Measurements from ENCODE around the gene ROR2. TPM values are rescaled to one million over a fixed set of nuclear protein-coding genes. Genes with fewer than 3 reads are reported as not detected.

Gene ROR2
- total RNA-seq, 2 donors from 2014 or later, result 0.07 to 0.10 TPM

DNA sequence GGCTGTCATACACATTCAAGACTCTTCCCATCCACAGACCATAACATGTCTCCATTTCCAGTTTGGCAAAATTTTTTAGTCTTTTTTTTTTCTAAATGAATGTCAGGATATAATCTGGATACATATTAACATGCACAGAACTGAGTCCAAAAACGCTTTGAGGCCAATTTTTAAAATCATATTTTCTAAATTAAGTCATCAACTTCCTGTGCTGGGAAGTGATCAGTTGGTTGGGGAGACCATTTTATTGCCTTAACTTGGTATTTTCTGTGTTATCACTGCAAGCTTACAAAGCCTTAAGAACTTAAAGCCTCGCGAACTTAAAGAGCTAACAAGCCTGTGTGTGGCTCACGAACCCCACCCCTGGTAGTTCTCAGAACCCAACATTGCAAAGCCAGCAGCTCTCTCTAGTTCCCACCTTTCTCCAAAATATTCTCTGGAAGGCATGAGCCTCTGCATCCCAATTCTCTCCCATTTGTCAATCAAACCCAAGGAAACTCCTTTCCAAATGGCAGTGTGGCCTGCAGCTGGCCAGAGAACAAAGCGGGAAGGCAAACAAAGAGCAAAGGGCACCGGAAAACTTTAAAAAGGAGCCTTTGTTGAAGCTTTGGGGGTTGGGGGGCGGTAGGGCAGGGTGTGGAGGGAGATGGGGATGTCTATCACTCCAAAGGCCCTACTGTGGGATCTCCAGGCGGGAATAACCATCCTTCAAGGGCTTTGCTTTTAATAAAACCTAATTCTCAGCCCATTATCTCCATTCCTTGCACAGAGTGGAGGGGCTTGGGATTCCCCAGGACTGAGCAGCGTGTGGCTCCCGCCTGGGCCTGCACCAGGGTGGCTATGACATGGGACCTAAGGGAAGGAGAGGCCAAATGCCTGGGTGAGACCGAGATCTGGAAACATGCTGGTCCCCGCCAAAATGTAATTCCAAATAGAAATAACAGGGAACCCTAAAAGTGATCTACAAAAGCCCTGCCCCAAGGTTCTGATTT lies 65.0 kb downstream of the ROR2 start:
- Mint-ChIP-seq H3K27ac (no peak overlapping the region), H3K27me3 (ENCODE audit: low read depth) (peaks cover 22% of the 10 kb centered on the region), H3K4me3 (no peak overlapping the region), H3K9me3 (no peaks in the 10 kb centered on the region), H3K36me3 (ENCODE audit: insufficient read depth in 2 of 2) (no peaks in the 10 kb centered on the region), H3K4me1 (ENCODE audit: low read depth) (no peaks in the 10 kb centered on the region)
- DNase-seq (no peak), ATAC-seq (replicated peaks in 1 of 2) (no peak)

DNA sequence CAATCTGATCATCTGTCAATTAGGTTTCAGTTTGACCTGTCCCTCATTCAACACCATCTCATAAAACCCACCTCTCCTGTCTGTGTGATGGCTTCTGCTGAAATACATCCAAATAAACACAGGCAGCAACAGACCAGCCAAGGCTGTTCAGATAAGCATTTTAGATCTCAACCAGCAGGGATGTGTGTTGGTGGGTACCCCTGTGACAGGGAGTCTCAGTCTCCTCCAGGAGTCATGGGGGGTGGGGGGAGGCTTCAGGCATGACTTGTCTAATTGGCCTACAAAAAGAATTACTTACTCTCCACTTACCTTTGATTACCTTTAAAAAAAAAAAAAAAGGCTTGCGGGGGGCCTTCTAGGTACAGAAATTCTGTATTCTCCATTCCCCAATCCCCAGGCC lies 65.9 kb downstream of the ROR2 start:
- H3K9me3 Mint-ChIP-seq, result no peaks in the 10 kb centered on the region
- no peaks in the 10 kb centered on the region for H3K36me3 Mint-ChIP-seq (ENCODE audit: insufficient read depth in 2 of 2)
- no peak overlapping the region for H3K27ac Mint-ChIP-seq
- no peaks in the 10 kb centered on the region for H3K4me1 Mint-ChIP-seq (ENCODE audit: low read depth)
- ATAC-seq (replicated peaks in 1 of 2), result no peak
- H3K4me3 Mint-ChIP-seq, result no peak overlapping the region
- DNase-seq, result no peak
- H3K27me3 Mint-ChIP-seq (ENCODE audit: low read depth), result peaks cover 22% of the 10 kb centered on the region

DNA sequence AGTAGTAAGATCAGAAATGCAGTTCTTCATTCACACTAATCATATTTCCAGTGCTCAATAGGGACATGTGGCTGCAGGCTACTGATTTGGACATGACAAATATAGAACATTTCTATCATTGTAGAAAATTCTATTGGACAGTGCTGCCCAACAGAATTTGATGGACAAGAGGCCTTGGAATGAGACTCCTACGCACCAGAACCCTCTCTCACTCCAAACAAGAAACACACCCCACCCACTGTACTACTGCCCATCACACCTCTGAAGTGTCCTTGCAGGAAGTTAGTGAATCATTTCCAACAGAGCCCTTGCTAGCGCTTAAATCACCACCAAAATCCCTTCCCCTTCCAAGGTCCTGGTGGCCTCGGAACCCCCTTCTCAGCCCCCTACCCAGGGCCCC lies 66.5 kb downstream of the ROR2 start:
- Mint-ChIP-seq H3K4me1 (ENCODE audit: low read depth) (no peaks in the 10 kb centered on the region), H3K27me3 (ENCODE audit: low read depth) (peaks cover 16% of the 10 kb centered on the region), H3K36me3 (ENCODE audit: insufficient read depth in 2 of 2) (no peaks in the 10 kb centered on the region), H3K4me3 (no peak overlapping the region), H3K9me3 (no peaks in the 10 kb centered on the region), H3K27ac (no peak overlapping the region)
- ATAC-seq (replicated peaks in 1 of 2), result no peak
- no peak for DNase-seq

DNA sequence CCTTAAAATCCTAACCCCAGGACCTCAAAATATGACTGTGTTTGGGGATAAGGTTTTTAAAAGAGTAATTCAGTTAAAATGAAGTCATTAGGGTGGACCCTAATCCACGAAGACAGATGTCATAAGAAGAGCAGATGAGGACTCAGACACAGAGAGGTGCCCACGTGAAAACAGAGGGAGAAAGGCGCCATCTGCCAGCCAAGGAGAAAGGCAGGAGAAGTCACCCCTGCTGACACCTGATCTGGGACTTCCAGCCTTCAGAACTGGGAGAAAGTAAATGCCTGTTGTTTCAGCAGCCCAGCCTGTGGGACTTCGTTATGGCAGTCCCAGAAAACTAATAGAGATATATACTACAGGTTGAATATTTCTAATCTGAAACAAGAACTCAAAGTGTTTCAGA lies 67.4 kb downstream of the ROR2 start:
- H3K9me3 Mint-ChIP-seq, result no peaks in the 10 kb centered on the region
- no peak overlapping the region for H3K4me3 Mint-ChIP-seq
- no peak for DNase-seq
- H3K36me3 Mint-ChIP-seq (ENCODE audit: insufficient read depth in 2 of 2), result no peaks in the 10 kb centered on the region
- no peak overlapping the region for H3K27ac Mint-ChIP-seq
- peaks cover 8% of the 10 kb centered on the region for H3K27me3 Mint-ChIP-seq (ENCODE audit: low read depth)
- no peak for ATAC-seq (replicated peaks in 1 of 2)
- H3K4me1 Mint-ChIP-seq (ENCODE audit: low read depth), result no peaks in the 10 kb centered on the region

DNA sequence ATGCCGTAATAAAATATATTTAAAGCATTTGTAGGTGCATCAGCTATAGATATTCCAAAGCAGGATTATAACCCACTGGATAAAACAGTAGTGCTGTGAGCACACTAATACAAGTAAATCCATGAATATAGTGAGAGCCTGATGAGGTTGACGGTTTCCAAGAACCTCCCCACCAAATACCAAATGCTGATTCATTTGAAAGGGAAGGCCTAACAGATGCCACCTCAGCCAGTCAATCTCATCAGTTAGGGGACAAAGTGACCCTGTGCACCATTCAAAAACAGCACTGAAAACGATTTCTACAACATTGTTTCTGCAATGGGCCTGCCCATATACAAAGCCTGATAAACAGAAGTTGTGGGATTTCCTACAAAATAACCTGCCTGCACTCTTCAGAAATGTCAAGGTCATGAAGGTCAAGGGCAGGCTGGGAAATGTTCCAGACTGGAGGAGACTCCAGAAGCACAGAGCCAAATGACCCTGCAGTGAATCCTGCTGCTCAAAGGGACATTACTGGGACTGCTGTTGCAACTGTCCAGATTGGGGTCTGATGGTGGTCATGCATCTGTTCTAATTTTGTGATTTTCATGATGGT lies 69.6 kb downstream of the ROR2 start:
- no peaks in the 10 kb centered on the region for H3K4me1 Mint-ChIP-seq (ENCODE audit: low read depth)
- H3K36me3 Mint-ChIP-seq (ENCODE audit: insufficient read depth in 2 of 2), result no peaks in the 10 kb centered on the region
- DNase-seq (no peak), ATAC-seq (replicated peaks in 1 of 2) (no peak)
- H3K4me3 Mint-ChIP-seq, result no peak overlapping the region
- H3K27me3 Mint-ChIP-seq (ENCODE audit: low read depth), result peaks cover 8% of the 10 kb centered on the region
- H3K9me3 Mint-ChIP-seq, result no peaks in the 10 kb centered on the region
- H3K27ac Mint-ChIP-seq, result no peak overlapping the region

DNA sequence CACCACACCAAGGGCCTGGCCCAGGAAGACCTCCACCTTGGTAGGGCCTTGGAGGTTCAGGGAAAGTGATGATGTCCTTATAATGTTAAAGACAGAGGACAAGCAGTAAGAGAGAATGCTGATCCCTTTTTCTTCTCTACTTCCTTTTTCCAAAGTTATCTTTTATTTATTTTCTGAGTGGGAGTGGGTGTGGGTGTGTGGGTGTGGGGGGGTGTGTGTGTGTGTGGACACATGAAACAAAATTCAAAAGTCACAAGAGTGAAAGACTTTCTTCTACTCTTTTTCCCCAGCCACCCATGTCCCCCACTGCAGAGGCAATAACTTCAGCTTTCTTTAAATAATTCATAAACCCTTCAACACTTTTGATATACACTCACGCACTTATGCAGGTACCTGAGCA lies 70.8 kb downstream of the ROR2 start:
- H3K9me3 Mint-ChIP-seq, result no peaks in the 10 kb centered on the region
- no peaks in the 10 kb centered on the region for H3K4me1 Mint-ChIP-seq (ENCODE audit: low read depth)
- DNase-seq (no peak), ATAC-seq (replicated peaks in 1 of 2) (no peak)
- no peak overlapping the region for H3K27ac Mint-ChIP-seq
- H3K27me3 Mint-ChIP-seq (ENCODE audit: low read depth), result peaks cover 8% of the 10 kb centered on the region
- H3K36me3 Mint-ChIP-seq (ENCODE audit: insufficient read depth in 2 of 2), result no peaks in the 10 kb centered on the region
- H3K4me3 Mint-ChIP-seq, result no peak overlapping the region

DNA sequence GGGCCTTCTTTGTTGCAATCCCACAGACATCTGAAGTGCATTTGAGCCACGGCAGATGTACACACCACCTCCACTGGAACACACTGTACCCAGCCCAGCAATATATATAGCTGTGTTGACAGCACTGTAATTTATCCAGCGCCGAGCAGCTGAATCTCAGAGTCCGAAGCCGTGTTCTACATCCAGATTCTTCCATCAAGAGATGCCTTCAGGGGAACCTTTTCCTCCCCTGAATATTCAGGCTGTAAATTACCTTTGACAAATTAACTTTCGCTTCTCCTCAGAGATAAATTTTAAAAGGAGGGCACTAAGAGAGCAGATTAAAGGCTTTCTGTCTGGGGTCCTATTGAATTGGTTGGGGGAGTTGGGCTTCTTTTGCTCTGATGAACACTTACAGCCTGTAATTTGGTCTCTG lies 76.4 kb downstream of the ROR2 start:
- no peak for DNase-seq
- Mint-ChIP-seq H3K36me3 (ENCODE audit: insufficient read depth in 2 of 2) (no peaks in the 10 kb centered on the region), H3K4me1 (ENCODE audit: low read depth) (no peaks in the 10 kb centered on the region), H3K4me3 (no peak overlapping the region), H3K27ac (no peak overlapping the region), H3K9me3 (no peaks in the 10 kb centered on the region), H3K27me3 (ENCODE audit: low read depth) (no peaks in the 10 kb centered on the region)
- no peak for ATAC-seq (replicated peaks in 1 of 2)

DNA sequence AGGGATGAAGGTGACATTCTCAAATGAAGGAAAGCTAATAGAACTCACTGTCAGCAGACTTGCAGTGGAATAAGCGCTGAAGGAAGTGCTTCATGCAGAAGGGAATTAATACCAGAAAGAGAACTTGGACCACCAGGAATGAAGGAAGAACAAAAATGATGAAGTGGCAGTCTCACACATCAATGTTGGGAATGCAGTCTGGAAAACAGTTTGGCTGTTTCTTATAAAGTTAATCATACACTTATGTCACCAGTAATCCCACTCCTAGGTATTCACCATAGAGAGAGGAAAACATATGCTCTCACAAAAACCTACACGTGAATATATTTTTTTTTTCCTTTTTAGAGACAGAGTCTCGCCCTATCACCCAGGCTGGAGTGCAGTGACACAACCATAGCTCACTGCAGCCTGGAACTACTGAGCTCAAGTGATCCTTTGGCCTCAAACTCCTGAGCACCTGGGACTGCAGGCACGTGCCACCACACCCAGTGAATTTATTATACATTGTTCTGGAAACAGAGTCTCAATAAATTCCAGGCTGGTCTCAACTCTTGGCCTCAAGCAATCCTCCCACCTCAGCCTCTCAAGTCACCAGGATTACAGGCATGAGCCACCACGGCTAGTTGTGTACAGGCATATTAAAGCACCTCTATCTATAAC lies 81.2 kb downstream of the ROR2 start:
- ATAC-seq (replicated peaks in 1 of 2), result no peak
- Mint-ChIP-seq H3K27me3 (ENCODE audit: low read depth) (peaks cover 4% of the 10 kb centered on the region), H3K27ac (no peak overlapping the region), H3K36me3 (ENCODE audit: insufficient read depth in 2 of 2) (peaks cover 0 to 2% of the 10 kb centered on the region in 2 donors), H3K4me1 (ENCODE audit: low read depth) (no peaks in the 10 kb centered on the region), H3K4me3 (no peak overlapping the region), H3K9me3 (no peaks in the 10 kb centered on the region)
- DNase-seq, result no peak

DNA sequence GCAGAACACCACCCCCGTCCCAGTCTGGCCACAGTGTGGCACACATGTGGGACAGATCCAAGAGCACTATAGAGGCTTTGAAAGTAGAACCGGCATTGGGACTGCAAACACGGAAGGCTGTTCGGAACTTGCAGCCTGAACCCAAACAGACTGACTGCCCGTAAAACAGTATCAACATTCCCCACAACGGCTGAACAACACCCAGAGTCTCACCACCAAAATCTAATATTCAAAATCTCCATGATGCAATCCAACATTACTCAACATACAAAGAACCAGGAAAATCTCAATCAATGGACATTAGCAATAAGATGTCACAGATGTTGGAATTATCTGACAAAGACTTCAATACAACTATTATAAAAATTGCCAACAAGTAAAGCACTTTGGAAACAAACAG lies 82.3 kb downstream of the ROR2 start:
- H3K9me3 Mint-ChIP-seq, result no peaks in the 10 kb centered on the region
- peaks cover 0 to 2% of the 10 kb centered on the region in 2 donors for H3K36me3 Mint-ChIP-seq (ENCODE audit: insufficient read depth in 2 of 2)
- ATAC-seq (replicated peaks in 1 of 2) (no peak), DNase-seq (no peak)
- no peak overlapping the region for H3K27ac Mint-ChIP-seq
- H3K4me3 Mint-ChIP-seq, result no peak overlapping the region
- peaks cover 8% of the 10 kb centered on the region for H3K27me3 Mint-ChIP-seq (ENCODE audit: low read depth)
- no peaks in the 10 kb centered on the region for H3K4me1 Mint-ChIP-seq (ENCODE audit: low read depth)

DNA sequence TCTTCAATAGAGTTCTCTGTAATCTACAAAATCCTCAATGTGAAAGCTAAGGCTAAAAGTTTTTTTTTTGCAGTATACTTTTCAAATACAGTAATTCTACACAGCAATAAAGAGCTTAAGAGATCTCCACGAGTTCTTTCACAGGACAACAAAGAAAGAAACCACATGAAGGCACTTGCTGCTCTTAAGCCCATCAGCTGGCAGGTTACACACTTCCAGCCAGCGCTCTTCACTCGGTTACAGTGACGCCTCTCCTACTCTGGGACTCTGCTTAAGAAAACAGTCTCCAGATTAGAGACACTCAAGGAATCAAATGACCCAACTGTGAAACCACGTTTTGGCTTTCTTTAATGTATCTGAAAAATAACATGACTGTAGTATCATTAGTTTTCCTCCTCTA lies 85.0 kb downstream of the ROR2 start:
- no peak overlapping the region for H3K27ac Mint-ChIP-seq
- no peak for ATAC-seq (replicated peaks in 1 of 2)
- peaks cover 0 to 2% of the 10 kb centered on the region in 2 donors for H3K36me3 Mint-ChIP-seq (ENCODE audit: insufficient read depth in 2 of 2)
- H3K4me1 Mint-ChIP-seq (ENCODE audit: low read depth), result no peaks in the 10 kb centered on the region
- H3K9me3 Mint-ChIP-seq, result no peaks in the 10 kb centered on the region
- H3K27me3 Mint-ChIP-seq (ENCODE audit: low read depth), result peaks cover 8% of the 10 kb centered on the region
- no peak overlapping the region for H3K4me3 Mint-ChIP-seq
- no peak for DNase-seq

DNA sequence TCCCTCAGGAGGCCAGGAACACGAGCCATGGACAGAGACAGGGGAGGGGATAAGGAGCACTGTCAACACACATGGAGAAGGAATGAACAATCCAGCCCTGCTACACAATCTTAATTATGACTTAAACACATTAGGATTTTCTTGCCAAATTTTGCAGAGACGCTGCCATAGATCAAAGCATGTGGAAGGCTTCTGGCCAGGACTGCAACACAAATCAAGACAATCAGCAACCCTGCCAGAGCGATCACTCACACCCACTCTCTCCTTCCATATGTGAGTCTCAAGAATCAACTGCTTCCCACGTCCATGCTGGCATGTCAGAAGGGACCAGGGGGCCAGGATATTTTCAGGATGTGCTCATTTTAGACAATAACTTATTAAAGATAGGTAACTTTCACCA lies 85.6 kb downstream of the ROR2 start:
- DNase-seq, result no peak
- ATAC-seq (replicated peaks in 1 of 2), result no peak
- H3K9me3 Mint-ChIP-seq, result no peaks in the 10 kb centered on the region
- peaks cover 0 to 2% of the 10 kb centered on the region in 2 donors for H3K36me3 Mint-ChIP-seq (ENCODE audit: insufficient read depth in 2 of 2)
- H3K27me3 Mint-ChIP-seq (ENCODE audit: low read depth), result peaks cover 8% of the 10 kb centered on the region
- no peak overlapping the region for H3K27ac Mint-ChIP-seq
- no peak overlapping the region for H3K4me3 Mint-ChIP-seq
- no peaks in the 10 kb centered on the region for H3K4me1 Mint-ChIP-seq (ENCODE audit: low read depth)

DNA sequence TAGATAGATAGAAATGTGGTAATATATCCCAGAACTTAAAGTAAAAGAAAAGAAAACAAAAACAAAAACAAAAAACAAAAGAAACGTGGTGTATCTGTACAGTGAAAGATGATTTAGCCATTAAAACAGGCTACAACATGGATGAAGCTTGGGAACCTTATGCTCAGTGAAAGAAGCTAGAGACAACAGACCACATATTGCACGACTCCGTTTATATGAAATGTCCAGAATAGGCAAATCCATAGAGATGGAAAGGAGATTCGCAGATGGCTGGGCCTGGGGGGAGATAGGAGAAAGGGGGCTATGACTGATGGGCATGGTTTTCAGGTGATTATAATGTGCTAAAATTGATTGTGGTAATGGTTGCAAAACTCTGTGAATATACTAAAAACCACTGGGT lies 86.6 kb downstream of the ROR2 start:
- H3K4me1 Mint-ChIP-seq (ENCODE audit: low read depth), result no peaks in the 10 kb centered on the region
- H3K4me3 Mint-ChIP-seq, result no peak overlapping the region
- ATAC-seq (replicated peaks in 1 of 2) (no peak), DNase-seq (no peak)
- H3K27me3 Mint-ChIP-seq (ENCODE audit: low read depth), result peaks cover 8% of the 10 kb centered on the region
- H3K9me3 Mint-ChIP-seq, result no peaks in the 10 kb centered on the region
- H3K36me3 Mint-ChIP-seq (ENCODE audit: insufficient read depth in 2 of 2), result peaks cover 0 to 2% of the 10 kb centered on the region in 2 donors
- H3K27ac Mint-ChIP-seq, result no peak overlapping the region

DNA sequence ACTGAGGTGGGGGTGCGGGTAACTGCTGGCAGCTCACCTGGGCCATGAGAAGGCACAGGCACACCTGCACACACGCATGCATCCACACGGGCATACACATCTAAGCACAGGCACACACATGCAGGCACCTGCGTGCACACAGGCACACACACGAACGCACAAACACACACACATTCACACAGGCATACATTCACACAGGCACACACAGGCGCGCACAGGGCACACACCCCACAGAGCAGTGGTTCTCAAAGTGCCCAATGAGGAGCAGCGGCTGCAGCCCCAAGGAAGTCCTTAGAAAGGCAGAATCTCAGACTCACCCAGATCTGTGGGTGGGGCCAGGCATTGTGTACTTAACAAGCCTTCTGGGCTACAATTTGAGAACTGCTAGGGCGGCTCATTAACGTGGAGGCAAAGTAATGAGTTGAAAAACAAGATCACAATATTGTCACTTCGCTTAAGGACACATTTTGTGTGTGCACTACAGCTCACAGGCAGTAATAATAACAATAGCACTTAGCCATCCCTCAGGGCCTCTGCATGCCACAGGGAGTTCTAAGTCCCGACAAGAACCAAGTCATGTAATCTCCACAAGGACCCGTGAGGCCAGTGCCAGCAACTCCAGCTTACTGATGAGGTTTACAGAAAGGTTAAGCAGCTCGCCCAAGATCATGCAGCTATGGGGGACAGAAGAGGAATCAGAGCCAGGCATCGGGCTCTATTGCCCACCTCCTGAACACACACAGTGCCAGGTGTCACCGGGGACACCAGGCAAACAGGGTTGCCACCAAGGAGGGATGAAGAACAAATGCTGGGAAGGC lies 91.6 kb downstream of the ROR2 start:
- no peak for ATAC-seq (replicated peaks in 1 of 2)
- Mint-ChIP-seq H3K27ac (no peak overlapping the region), H3K4me1 (ENCODE audit: low read depth) (no peaks in the 10 kb centered on the region), H3K36me3 (ENCODE audit: insufficient read depth in 2 of 2) (no peaks in the 10 kb centered on the region), H3K4me3 (no peak overlapping the region), H3K27me3 (ENCODE audit: low read depth) (no peaks in the 10 kb centered on the region), H3K9me3 (no peaks in the 10 kb centered on the region)
- DNase-seq, result no peak

Measured in activated T-cell treated with anti-CD3 and anti-CD28 coated beads, Interleukin-2, amount 50 U/mL, for 72 hours (primary cell).